GM12878 (cell line): ENCODE measurements around the gene ME3. TPM values are rescaled to one million over a fixed set of nuclear protein-coding genes. Genes with fewer than 3 reads are reported as not detected.

Source experiments
- BACH1 ChIP-seq: fragments of 450-650 bp; IDR thresholded peaks from 2 replicates; pipeline ENCODE4 v1.6.1; 2017; ENCODE audit warnings: mild to moderate bottlenecking, borderline replicate concordance
- CBFB ChIP-seq: IDR thresholded peaks from 2 replicates; pipeline ENCODE4 v1.6.1; 2016; ENCODE audit warnings: antibody characterized with exemption, low read depth
- HDAC6 ChIP-seq: fragments of 200-600 bp; sonication (generic); IDR thresholded peaks from one replicate; pipeline ENCODE4 v1.8.0; 2017; ENCODE audit warnings: antibody characterized with exemption; ENCODE audit not compliant: unreplicated experiment
- ZNF622 ChIP-seq: fragments of 450-650 bp; IDR thresholded peaks from 2 replicates; pipeline ENCODE4 v1.6.1; 2017; ENCODE audit warnings: mild to moderate bottlenecking, inconsistent platforms
- polyA plus RNA-seq, 11 experiments: library from polyadenylated mRNA; depleted of rRNA in 4 of 11; unstranded in 6 of 11; stranded (reverse) in 5 of 11; fragments of >200 nt; fragmentation: Nextera tagmentation in 4 of 11; fragmentation: Illumina TruSeq in 1 of 11; extraction: Ambion mirVana in 4 of 11; extraction: Trizol in 1 of 11; gene quantifications; 1 replicate in 1 of 11; 2 replicates in 10 of 11; pipeline versions ENCODE4 v1.2.1 to v1.2.3, GENCODE V29; 2011 to 2016; ENCODE audit warnings: inconsistent platforms in 2 of 11, missing spikeins in 2 of 11, low read depth in 1 of 11
- total RNA-seq, 4 experiments: library from RNA; depleted of rRNA in 3 of 4; stranded (reverse); fragments of >200 nt in 3 of 4; fragmentation: Illumina TruSeq in 1 of 4; extraction: Trizol in 1 of 4; gene quantifications; 2 replicates each; pipeline versions ENCODE4 v1.2.1 to v1.2.3, GENCODE V29; 2013 to 2021
- TF ChIP-seq, protein P1 (sequence below): fragments of 450-650 bp; IDR thresholded peaks from 2 replicates; pipeline ENCODE4 v1.6.1; 2017; ENCODE audit warnings: mild to moderate bottlenecking, moderate library complexity
- TF ChIP-seq, protein P2 (sequence below): fragments of 450-650 bp; IDR thresholded peaks from 2 replicates; pipeline ENCODE4 v1.6.1; 2018; ENCODE audit warnings: borderline replicate concordance, mild to moderate bottlenecking; ENCODE audit not compliant: partially characterized antibody

Gene ME3
- total and polyA plus RNA-seq, 10 of the 15 experiments (the other 5 are each of a cell fraction or from before 2014, with no cell fraction given), result 0.06 to 0.40 (median 0.19) TPM; not detected in 2

DNA sequence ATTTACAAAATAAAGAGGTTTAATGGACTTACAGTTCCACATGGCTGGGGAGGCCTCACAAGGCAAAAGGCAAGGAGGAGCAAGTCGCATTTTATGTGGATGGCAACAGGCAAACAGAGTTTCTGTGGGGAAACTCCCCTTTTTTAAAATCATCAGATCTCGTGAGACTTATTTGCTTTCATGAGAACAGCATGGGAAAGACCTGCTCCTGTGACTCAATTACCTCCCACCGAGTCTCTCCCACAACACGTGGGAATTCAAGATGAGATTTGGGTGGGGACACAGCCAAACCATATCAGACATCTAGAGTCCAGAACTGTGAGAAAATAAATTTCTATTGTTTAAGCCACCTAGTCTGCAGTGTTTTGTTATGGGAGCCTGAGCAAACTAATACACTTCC is 80.8 kb downstream of the ME3 start (continued):
- TF ChIP-seq, protein P1, sequence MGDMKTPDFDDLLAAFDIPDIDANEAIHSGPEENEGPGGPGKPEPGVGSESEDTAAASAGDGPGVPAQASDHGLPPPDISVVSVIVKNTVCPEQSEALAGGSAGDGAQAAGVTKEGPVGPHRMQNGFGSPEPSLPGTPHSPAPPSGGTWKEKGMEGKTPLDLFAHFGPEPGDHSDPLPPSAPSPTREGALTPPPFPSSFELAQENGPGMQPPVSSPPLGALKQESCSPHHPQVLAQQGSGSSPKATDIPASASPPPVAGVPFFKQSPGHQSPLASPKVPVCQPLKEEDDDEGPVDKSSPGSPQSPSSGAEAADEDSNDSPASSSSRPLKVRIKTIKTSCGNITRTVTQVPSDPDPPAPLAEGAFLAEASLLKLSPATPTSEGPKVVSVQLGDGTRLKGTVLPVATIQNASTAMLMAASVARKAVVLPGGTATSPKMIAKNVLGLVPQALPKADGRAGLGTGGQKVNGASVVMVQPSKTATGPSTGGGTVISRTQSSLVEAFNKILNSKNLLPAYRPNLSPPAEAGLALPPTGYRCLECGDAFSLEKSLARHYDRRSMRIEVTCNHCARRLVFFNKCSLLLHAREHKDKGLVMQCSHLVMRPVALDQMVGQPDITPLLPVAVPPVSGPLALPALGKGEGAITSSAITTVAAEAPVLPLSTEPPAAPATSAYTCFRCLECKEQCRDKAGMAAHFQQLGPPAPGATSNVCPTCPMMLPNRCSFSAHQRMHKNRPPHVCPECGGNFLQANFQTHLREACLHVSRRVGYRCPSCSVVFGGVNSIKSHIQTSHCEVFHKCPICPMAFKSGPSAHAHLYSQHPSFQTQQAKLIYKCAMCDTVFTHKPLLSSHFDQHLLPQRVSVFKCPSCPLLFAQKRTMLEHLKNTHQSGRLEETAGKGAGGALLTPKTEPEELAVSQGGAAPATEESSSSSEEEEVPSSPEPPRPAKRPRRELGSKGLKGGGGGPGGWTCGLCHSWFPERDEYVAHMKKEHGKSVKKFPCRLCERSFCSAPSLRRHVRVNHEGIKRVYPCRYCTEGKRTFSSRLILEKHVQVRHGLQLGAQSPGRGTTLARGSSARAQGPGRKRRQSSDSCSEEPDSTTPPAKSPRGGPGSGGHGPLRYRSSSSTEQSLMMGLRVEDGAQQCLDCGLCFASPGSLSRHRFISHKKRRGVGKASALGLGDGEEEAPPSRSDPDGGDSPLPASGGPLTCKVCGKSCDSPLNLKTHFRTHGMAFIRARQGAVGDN, result no peak
- TF ChIP-seq, protein P2, sequence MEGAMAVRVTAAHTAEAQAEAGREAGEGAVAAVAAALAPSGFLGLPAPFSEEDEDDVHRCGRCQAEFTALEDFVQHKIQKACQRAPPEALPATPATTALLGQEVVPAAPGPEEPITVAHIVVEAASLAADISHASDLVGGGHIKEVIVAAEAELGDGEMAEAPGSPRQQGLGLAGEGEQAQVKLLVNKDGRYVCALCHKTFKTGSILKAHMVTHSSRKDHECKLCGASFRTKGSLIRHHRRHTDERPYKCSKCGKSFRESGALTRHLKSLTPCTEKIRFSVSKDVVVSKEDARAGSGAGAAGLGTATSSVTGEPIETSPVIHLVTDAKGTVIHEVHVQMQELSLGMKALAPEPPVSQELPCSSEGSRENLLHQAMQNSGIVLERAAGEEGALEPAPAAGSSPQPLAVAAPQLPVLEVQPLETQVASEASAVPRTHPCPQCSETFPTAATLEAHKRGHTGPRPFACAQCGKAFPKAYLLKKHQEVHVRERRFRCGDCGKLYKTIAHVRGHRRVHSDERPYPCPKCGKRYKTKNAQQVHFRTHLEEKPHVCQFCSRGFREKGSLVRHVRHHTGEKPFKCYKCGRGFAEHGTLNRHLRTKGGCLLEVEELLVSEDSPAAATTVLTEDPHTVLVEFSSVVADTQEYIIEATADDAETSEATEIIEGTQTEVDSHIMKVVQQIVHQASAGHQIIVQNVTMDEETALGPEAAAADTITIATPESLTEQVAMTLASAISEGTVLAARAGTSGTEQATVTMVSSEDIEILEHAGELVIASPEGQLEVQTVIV, result no peak
- TF ChIP-seq BACH1, result no peak
- TF ChIP-seq ZNF622, result no peak
- TF ChIP-seq CBFB, result no peak
- no peak for TF ChIP-seq HDAC6
